HG03064 (cell line): Measurements from ENCODE around the gene ZNF688.
"Not testable (repeated sequence)": the region's sequence is repeated elsewhere in the genome, so short reads cannot be mapped to it uniquely, and the experiment has no call there.

ENCODE experiments used
- ATAC-seq: cut with Tn5 transposase; IDR thresholded peaks from one replicate; pipeline ENCODE4 v1.9.1; 2021; ENCODE audit warnings: low read depth; ENCODE audit not compliant: unreplicated experiment

ZNF688 gene

DNA sequence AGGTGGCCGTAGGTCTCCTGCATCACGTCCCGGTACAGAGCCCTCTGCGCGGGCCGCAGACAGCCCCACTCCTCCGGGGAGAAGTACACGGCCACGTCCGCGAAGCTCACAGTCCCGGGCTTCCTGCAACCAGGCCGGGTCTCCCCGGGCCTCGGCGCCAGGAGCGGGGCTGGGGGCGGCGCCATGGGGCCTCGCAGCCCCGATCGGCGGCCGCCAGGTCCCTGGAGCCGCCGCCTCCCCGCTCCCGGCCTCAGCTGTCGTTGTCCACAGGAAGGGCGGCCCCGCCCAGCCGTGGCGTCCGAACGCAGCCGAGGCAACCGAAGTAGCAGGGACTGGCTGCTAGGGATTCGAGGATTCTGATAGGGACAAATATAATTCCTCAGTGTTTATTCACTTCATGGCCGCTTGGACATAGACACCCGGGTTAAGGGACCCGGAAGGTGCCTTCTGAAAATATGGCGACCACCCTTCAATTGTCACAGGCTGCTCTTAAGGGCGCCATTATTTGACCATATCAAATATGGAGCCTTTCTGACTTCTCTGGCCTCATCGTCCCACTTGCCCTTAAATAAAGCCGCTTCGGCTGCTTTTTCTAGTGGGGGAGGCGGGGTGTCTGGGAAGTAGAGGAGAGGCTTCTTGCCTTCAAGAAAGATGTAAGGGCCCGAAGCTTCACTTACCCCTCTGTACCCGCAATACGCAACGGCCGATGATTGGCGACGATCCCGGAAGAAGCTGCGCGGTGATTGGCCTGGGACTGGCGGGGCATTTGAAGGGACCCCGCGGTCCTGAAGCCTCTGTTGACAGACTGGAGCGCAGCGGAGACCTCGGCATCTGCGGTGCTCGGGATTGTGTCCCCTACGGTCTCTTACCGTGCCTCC, at the start of gene ZNF688:
ZNF688 (minus strand) TSS at position 270 of the 878 bp plus-strand sequence; CDS start at position 185, 85 bp downstream.
- peak; percentile 56 for ATAC-seq

- no peak for ATAC-seq
Observed at GRCh38 chr16:30620169-30620568, 48.7 kb upstream of the ZNF688 start.

- no peak for ATAC-seq
Observed at GRCh38 chr16:30619638-30620037, 48.1 kb upstream of the ZNF688 start.

DNA sequence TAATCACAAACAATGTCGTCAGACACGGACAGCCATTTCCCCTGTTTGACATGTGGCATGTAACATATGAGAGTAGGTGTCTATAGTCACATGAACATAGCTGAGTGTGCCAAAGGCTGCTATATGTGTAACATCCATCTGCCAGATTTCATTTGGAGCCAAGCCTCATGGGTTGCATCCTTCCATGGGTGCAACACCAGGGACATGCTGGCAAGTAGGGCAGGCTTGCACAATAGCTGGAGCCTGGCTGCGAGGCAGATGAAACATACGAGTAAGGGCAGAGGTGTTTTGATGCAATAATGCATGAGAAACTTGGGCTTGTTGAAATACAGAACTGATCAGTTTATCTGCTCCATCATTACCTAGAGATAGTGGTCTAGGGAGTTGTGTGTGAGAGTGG, 47.7 kb upstream of the ZNF688 start:
- ATAC-seq: no peak

DNA sequence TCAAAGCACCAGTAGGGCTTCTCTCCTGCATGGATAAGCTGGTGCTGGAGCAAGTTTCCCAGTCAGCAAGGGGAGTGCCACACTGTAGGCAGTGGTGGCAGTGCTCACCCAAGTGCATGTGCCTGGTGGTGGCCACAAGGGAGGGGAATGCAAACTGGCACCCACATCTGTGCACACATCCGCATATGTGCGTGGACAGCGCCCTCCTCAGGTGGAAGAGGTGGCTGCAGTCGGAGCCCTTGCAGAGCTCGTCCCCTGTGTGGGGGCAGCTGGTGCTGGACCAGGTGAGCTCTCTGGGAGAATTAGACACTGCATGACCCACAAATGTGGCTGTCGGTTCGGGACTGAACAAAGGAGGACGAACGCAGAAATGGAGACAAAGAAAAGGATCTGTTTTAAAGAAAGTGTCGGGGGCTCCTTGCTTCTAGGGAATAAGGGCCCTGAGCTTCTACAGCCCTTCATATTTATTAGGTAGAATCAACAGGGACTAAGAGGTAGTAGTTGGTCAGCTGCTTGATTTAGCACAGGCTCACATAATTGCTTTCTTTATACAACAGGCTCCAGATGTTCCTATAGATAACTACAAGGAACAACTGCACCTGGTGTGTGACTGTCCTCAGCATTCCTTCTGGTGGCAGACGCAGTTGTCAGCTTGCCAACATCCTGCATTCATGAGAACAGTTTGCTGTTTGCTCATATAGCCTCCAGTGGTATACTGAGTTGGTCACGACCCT, 44.0 kb upstream of the ZNF688 start:
- no peak for ATAC-seq

GRCh38 chr16:30609926-30610839, 38.7 kb upstream of the ZNF688 start, which contains the start of gene ZNF689:
Gene ZNF689 (minus strand): TSS chr16:30610389. CDS start chr16:30610041, 348 bp downstream.
- peak; percentile 88 for ATAC-seq

DNA sequence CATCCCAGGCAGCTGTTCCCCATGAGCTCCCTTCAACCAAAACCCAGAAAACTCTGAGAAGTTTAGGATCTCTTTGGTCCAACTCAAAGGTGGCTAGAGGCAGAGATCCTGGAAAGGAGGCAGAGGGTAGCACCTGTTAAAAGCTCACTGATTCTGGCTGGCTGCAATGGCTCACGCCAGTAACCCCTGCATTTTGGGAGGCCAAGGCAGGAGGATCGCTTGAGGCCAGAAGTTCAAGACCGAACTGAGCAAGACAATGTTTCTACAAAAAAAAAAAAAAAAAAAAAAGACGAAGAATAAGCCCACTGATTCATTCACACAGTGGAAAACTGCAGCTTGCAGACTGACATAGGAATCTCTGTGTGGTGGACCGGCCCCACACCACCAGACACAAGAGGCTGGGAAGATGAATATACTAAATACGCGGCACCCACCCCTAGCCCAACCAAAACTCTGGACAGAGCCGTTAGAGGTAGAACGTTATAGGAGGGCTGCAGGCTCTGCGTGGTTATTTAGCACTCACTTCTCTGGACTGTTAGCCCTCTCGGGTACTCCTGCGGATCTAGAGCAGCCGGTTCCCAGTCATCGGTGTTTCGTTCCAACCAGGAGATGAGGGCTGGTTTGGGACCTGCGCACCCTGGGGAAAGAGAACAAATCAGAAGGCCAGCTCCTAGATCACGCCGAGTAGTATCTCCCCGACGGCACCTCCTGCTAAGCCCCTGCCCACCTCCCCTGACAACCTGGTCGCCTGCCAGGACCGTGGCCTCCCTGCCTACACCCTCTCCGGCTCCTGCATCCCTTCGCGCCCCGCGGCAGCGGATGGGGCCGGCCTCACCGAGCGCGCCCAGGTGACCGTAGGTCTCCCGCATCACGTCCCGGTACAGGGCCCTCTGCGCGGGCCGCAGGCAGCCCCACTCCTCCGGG, 37.8 kb upstream of the ZNF688 start:
- peak; percentile 37 for ATAC-seq

DNA sequence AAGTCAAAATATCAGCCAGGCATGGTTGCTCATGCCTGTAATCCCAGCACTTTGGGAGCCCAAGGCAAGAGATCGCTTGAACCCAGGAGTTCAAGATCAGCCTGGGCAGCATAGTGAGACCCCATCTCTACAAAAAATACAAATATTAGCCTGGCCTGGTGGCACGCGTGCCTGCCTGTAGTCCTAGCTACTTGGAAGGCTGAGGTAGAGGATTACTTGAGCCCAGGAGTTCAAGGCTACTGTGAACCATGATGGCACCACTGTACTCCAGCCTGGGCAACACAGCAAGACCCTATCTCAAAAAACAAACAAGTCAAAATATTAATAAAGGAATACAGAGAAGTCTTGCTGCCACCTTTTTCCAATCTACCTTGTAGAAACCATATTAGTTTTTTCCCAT, 34.5 kb upstream of the ZNF688 start:
- no peak for ATAC-seq

DNA sequence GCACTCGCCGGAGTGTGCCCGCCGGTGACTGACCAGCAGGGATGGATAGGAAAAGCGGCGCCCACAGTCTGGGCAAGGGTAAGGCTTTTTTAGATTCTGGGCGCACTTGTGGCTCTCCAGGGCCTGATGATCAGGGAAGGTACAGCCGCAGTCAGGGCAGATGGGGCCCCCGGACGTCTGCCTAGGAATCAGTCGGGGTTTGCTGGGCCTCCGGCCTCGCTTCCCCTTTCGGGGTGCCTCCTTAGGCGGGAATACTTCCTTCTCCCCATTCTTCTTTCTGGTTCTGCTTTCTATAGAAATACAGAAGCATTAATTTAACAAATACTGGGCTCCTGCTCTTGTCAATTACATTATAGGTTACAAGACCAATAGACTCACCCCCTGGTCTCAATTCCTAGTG, 33.6 kb upstream of the ZNF688 start:
- ATAC-seq: no peak

DNA sequence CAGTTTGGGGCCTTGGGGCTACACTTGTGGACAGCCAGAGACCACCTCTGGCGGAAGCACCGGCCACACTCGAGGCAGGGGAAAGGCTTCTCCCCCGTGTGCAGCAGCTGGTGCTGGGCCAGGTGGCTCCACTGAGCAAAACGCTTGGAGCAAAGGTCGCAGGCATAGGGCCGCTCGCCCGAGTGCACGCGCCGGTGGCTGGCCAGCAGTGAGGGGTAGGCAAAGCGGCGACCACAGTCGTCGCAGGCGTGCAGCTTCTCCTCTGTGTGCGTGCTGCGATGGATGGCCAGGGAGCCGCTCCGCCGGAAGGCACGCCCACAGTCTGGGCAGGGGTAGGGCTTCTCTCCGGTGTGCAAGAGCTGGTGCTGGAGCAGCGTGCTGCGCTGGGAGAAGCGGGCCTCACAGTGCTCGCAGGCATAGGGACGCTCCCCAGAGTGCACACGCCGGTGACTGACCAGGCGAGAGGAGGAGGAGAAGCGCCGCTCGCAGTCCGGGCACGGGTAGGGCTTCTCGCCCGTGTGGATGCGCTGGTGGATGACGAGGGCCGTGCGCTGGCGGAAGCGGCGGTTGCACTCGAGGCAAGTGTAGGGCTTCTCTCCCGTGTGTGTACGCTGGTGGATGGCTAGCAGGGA, 32.9 kb upstream of the ZNF688 start:
- ATAC-seq: no peak

- no peak for ATAC-seq
Observed at GRCh38 chr16:30603945-30604315, 32.4 kb upstream of the ZNF688 start.

GRCh38 chr16:30602616-30603277, 31.2 kb upstream of the ZNF688 start:
- no peak for ATAC-seq

DNA sequence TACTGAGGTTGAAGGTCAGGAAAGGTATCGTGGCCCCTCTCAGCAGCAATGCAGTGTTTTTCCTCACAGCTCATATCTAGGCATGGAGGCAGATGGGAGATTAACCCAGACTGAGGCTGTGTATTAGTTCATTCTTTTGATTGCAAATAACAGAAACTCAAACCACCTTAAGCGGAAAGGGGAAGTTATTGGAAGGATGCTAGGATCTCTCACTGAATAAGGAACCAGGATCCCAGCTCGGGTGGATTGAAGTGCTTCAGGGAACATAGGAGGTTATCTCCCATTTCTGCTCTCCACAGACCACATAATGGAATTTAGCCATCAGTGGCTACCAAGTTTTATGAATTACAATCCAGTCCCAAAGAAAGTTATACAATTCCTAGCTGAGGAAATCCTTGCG, 30.5 kb upstream of the ZNF688 start:
- no peak for ATAC-seq

- no peak for ATAC-seq
Observed at GRCh38 chr16:30600929-30601328, 29.4 kb upstream of the ZNF688 start.

DNA sequence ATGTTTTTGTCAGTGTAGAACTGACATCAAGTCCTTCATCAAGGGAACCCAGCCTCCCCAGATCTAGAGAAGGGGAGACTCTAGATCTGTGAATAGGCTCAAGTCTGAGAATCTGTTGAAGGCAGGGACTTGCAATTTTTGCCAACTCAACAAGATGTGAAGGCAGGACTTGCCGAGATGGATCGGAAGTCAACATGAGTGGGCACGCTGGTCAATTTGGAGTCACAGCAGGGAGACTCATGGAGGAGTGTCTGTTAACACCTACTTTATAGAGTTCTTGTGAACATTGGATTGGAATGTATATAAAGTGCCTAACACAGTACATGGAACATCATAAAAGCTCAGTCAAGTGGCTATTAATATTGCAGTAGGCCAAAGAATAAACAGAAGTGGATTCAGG, 28.7 kb upstream of the ZNF688 start:
- ATAC-seq: no peak

DNA sequence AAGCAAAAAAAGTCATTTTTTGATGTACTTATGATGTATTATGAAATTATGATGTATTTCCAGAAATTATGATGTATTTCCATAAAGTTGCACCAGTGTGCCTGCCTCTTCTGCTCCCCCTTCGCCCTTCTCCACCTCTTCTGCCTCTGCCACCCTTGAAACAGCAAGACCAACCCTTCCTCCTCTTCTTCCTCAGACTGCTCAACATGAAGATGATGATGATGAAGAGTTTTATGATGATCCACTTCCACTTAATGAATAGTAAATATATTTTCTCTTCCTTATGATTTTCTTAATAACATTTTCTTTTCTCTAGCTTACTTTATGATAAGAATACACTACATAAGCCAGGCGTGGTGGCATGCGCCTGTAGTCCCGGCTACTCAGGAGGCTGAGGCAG, 21.4 kb upstream of the ZNF688 start:
- no peak for ATAC-seq

DNA sequence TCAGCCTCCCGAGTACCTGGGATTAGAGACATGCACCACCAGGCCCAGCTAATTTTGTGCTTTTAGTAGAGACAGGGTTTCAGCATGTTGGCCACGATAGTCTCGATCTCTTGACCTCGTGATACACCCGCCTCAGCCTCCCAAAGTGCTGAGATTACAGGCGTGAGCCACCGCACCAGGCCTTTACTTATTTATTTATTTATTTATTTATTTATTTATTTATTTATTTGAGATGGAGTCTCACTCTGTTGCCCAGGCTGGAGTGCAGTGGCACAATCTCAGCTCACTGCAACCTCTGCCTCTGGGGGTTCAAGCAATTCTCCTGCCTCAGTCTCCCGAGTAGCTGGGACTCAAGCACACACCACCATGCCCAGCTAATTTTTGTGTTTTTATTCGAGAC, 19.4 kb upstream of the ZNF688 start:
- not testable (repeated sequence) for ATAC-seq

GRCh38 chr16:30589582-30589981, 18.1 kb upstream of the ZNF688 start:
- not testable (repeated sequence) for ATAC-seq

DNA sequence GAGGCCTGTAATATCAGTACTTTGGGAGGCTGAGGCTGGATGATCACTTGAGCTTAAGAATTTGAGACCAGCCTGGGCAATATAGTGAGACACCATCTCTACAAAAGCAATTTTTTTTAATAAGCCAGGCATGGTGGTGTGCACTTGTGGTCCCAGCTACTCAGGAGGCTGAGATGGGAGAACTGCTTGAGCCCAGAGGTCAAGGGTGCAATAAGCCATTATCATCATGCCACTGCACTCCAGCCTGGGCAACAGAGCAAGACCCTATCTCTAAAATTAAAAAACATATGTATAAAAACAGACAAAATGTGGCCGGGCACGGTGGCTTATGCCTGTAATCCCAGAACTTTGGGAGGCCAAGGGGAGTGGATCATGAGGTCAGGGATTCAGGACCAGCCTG, 17.1 kb upstream of the ZNF688 start:
- no peak for ATAC-seq
